Nasal cavity respiratory epithelium epithelial cell of viscerocranial mucosa (primary cell): ENCODE measurements around the gene OR2F2. TPM values are rescaled to one million over a fixed set of nuclear protein-coding genes. Genes with fewer than 3 reads are reported as not detected.

Experiments used
- total RNA-seq: library from RNA; depleted of rRNA; stranded (reverse); fragments of >200 nt; gene quantifications from 2 replicates; pipeline ENCODE4 v1.2.3, GENCODE V29; 2014

Gene OR2F2, protein sequence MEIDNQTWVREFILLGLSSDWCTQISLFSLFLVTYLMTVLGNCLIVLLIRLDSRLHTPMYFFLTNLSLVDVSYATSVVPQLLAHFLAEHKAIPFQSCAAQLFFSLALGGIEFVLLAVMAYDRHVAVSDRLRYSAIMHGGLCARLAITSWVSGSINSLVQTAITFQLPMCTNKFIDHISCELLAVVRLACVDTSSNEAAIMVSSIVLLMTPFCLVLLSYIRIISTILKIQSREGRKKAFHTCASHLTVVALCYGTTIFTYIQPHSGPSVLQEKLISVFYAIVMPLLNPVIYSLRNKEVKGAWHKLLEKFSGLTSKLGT
- total RNA-seq: not detected in 2 replicates

DNA sequence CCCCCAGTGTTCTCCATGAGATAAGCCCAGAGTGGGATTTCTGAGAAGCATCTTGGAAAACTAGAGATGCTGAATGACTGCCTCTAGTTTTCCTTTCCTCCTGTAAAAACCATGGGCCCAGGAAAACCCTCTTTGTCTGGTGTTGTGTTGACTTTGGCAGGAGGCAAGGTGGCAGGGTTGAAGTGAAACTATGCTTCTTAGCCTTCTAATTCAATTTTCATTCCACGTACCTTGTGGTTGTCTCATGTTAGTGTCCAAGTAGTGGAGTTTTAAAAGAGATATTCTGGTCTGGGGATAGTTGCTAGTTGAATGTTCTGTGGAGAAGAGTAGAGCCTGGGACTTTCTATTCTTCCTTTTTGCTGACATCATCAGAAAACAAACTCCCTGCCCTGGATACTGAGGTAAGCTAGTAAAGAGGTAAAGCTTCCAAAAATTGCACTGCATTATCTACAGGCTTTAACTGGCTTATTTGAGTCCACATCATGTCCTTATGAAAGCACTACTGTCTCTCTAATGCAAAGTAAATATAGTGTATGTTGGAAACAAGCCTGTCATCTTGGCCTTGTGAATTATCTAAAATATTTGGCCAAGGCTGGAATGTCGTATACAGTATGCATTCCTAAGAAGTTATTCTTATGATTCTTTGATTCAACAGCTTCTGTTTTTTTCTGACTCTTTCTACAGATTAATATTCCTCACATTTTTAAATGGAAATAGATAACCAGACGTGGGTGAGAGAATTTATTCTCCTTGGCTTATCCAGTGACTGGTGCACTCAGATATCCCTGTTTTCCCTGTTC is at the start of gene OR2F2:
Gene OR2F2, plus strand, starts transcription at position 708 of the 800 bp plus-strand sequence. Its CDS starts 0 bp downstream, at position 708.

GRCh38 chr7:143901668-143902331 is 33.2 kb upstream of the OR2F2 start, which contains the start of gene TCAF1:
Gene TCAF1, minus strand, starts transcription at chr7:143902176. Its CDS starts 25,568 bp downstream, at chr7:143876608.

GRCh38 chr7:143954544-143954943 is 19.5 kb downstream of the OR2F2 start, which contains the start of gene OR2F1:
Gene OR2F1, plus strand, starts transcription at chr7:143954844. Its CDS starts 5,127 bp downstream, at chr7:143959971.

Other genes starting within 250 kb of the OR2F2 start
- 1.00 TPM in 1 of 2 replicates, not detected in the other for gene CTAGE6, start 177.5 kb upstream of the OR2F2 start, total RNA-seq
- 17.1 and 28.4 TPM in 2 replicates for gene TCAF1, start 33.1 kb upstream of the OR2F2 start, total RNA-seq
- gene OR2F1, start 19.6 kb downstream of the OR2F2 start, total RNA-seq: not detected in 2 replicates
- gene OR6B1, start 65.1 kb downstream of the OR2F2 start, total RNA-seq: not detected in 2 replicates
- not detected in 2 replicates for gene OR2A5, start 113.7 kb downstream of the OR2F2 start, total RNA-seq
- gene OR2A25, start 134.6 kb downstream of the OR2F2 start, total RNA-seq: not detected in 2 replicates
- gene OR2A12, start 151.0 kb downstream of the OR2F2 start, total RNA-seq: not detected in 2 replicates
- not detected in 2 replicates for gene OR2A2, start 174.3 kb downstream of the OR2F2 start, total RNA-seq
- not detected in 2 replicates for gene OR2A14, start 187.9 kb downstream of the OR2F2 start, total RNA-seq
- 0.14 and 2.1 TPM in 2 replicates for gene CTAGE4, start 248.2 kb downstream of the OR2F2 start, total RNA-seq